Measurements from ENCODE around the gene DHX40.

The DHX40 gene, protein sequence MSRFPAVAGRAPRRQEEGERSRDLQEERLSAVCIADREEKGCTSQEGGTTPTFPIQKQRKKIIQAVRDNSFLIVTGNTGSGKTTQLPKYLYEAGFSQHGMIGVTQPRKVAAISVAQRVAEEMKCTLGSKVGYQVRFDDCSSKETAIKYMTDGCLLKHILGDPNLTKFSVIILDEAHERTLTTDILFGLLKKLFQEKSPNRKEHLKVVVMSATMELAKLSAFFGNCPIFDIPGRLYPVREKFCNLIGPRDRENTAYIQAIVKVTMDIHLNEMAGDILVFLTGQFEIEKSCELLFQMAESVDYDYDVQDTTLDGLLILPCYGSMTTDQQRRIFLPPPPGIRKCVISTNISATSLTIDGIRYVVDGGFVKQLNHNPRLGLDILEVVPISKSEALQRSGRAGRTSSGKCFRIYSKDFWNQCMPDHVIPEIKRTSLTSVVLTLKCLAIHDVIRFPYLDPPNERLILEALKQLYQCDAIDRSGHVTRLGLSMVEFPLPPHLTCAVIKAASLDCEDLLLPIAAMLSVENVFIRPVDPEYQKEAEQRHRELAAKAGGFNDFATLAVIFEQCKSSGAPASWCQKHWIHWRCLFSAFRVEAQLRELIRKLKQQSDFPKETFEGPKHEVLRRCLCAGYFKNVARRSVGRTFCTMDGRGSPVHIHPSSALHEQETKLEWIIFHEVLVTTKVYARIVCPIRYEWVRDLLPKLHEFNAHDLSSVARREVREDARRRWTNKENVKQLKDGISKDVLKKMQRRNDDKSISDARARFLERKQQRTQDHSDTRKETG

GRCh38 chr17:59565171-59565958 lies at the start of gene DHX40:
Gene DHX40, plus strand, starts transcription at chr17:59565610. Its CDS starts 62 bp downstream, at chr17:59565672.
- DNase-seq (ENCODE audit: low spot score): peak; percentile 95
- ATAC-seq (ENCODE audit: low read depth): peak; percentile 72
- Histone ChIP-seq H3K4me3 (ENCODE audit: severe bottlenecking) (peak within 1 kb of the TSS; percentile 91), H3K27me3 (ENCODE audit: insufficient read depth, poor library complexity, severe bottlenecking) (no peaks in the 10 kb centered on the region), H3K27ac (ENCODE audit: poor library complexity, severe bottlenecking) (peak within 1 kb of the TSS; percentile 28), H3K36me3 (ENCODE audit: low read depth) (peaks cover 13% of the 10 kb centered on the region), H3K4me1 (ENCODE audit: insufficient read depth, poor library complexity, severe bottlenecking) (peaks cover 10% of the 10 kb centered on the region), H3K9me3 (ENCODE audit: severe bottlenecking) (no peaks in the 10 kb centered on the region)
- no peak for TF ChIP-seq CTCF (IDR thresholded peaks at IDR 0.05; ENCODE audit: poor library complexity, severe bottlenecking)

- Histone ChIP-seq H3K36me3 (ENCODE audit: low read depth) (no peaks in the 10 kb centered on the region), H3K4me1 (ENCODE audit: insufficient read depth, poor library complexity, severe bottlenecking) (peaks cover 2% of the 10 kb centered on the region), H3K27me3 (ENCODE audit: insufficient read depth, poor library complexity, severe bottlenecking) (no peaks in the 10 kb centered on the region), H3K27ac (ENCODE audit: poor library complexity, severe bottlenecking) (no peak overlapping the region), H3K4me3 (ENCODE audit: severe bottlenecking) (no peak overlapping the region), H3K9me3 (ENCODE audit: severe bottlenecking) (no peaks in the 10 kb centered on the region)
- TF ChIP-seq CTCF (IDR thresholded peaks at IDR 0.05; ENCODE audit: poor library complexity, severe bottlenecking): no peak
- DNase-seq (ENCODE audit: low spot score): no peak
- ATAC-seq (ENCODE audit: low read depth): no peak
Observed at GRCh38 chr17:59516451-59516850, 49.0 kb upstream of the DHX40 start.

- Histone ChIP-seq H3K9me3 (ENCODE audit: severe bottlenecking) (no peaks in the 10 kb centered on the region), H3K36me3 (ENCODE audit: low read depth) (no peaks in the 10 kb centered on the region), H3K27ac (ENCODE audit: poor library complexity, severe bottlenecking) (no peak overlapping the region), H3K27me3 (ENCODE audit: insufficient read depth, poor library complexity, severe bottlenecking) (no peaks in the 10 kb centered on the region), H3K4me1 (ENCODE audit: insufficient read depth, poor library complexity, severe bottlenecking) (peaks cover 2% of the 10 kb centered on the region), H3K4me3 (ENCODE audit: severe bottlenecking) (no peak overlapping the region)
- ATAC-seq (ENCODE audit: low read depth): no peak
- no peak for DNase-seq (ENCODE audit: low spot score)
- no peak for TF ChIP-seq CTCF (IDR thresholded peaks at IDR 0.05; ENCODE audit: poor library complexity, severe bottlenecking)
Observed at GRCh38 chr17:59519132-59519531, 46.3 kb upstream of the DHX40 start.

DNA sequence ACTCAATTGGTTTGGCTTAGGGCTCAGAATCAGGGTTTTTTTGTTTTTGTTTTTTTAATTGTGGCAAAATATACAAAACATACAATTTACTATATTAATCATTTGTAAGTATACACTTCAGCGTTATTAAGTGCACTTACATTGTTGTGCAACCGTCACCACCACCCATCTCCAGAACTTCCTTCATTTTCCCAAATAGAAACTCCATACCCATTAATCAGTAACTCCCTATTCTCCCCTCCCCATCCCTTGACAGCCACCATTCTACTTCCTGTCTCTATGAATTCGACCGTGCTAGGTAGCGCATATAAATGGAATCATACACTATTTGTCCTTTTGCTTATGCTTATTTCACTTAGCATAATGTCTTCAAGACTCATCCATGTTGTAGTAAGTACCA lies 45.2 kb upstream of the DHX40 start:
- DNase-seq (ENCODE audit: low spot score): no peak
- no peaks in the 10 kb centered on the region for H3K36me3 ChIP-seq (ENCODE audit: low read depth)
- no peaks in the 10 kb centered on the region for H3K9me3 ChIP-seq (ENCODE audit: severe bottlenecking)
- no peak overlapping the region for H3K27ac ChIP-seq (ENCODE audit: poor library complexity, severe bottlenecking)
- no peaks in the 10 kb centered on the region for H3K27me3 ChIP-seq (ENCODE audit: insufficient read depth, poor library complexity, severe bottlenecking)
- no peak for TF ChIP-seq CTCF (IDR thresholded peaks at IDR 0.05; ENCODE audit: poor library complexity, severe bottlenecking)
- H3K4me3 ChIP-seq (ENCODE audit: severe bottlenecking): no peak overlapping the region
- H3K4me1 ChIP-seq (ENCODE audit: insufficient read depth, poor library complexity, severe bottlenecking): peaks cover 2% of the 10 kb centered on the region
- no peak for ATAC-seq (ENCODE audit: low read depth)
